ENCODE measurements around the gene TRIM31. TPM values are rescaled to one million over a fixed set of nuclear protein-coding genes. Genes with fewer than 3 reads are reported as not detected.

The TRIM31 gene
- total RNA-seq, 2 donors from 2014 or later = 0.32 TPM; not detected in 1

GRCh38 chr6:30112402-30112994 lies 392 bp downstream of the TRIM31 start:
- H3K27ac ChIP-seq = no peak overlapping the region
- no peaks in the 10 kb centered on the region for H3K36me3 ChIP-seq
- intact Hi-C loops (cut with DNase I) = no loop called here
- H3K9me3 ChIP-seq = no peaks in the 10 kb centered on the region
- 75% methylated on average over 10 of the region's 10 CpGs for WGBS
- no peak for TF ChIP-seq CTCF (IDR thresholded peaks at IDR 0.05)
- no peak for TF ChIP-seq POLR2AphosphoS5 (IDR thresholded peaks at IDR 0.05)
- H3K27me3 ChIP-seq (replicated peaks; ENCODE audit: insufficient read depth) = peaks cover 3% of the 10 kb centered on the region
- H3K4me3 ChIP-seq = no peak overlapping the region
- H3K4me1 ChIP-seq (replicated peaks) = no peaks in the 10 kb centered on the region
- DNase-seq (ENCODE audit: low spot score) = no peak

GRCh38 chr6:30111266-30111856 lies 1.5 kb downstream of the TRIM31 start:
- TF ChIP-seq POLR2A (IDR thresholded peaks at IDR 0.05) (no peak), CTCF (IDR thresholded peaks at IDR 0.05) (no peak), POLR2AphosphoS5 (IDR thresholded peaks at IDR 0.05) (no peak)
- WGBS = 48% methylated on average over 27 of the region's 27 CpGs
- no peaks in the 10 kb centered on the region for H3K4me1 ChIP-seq (replicated peaks)
- H3K4me3 ChIP-seq = no peak overlapping the region
- intact Hi-C loops (cut with DNase I) = no loop called here
- DNase-seq (ENCODE audit: low spot score) = no peak
- H3K27ac ChIP-seq = no peak overlapping the region
- no peaks in the 10 kb centered on the region for H3K36me3 ChIP-seq
- peaks cover 3% of the 10 kb centered on the region for H3K27me3 ChIP-seq (replicated peaks; ENCODE audit: insufficient read depth)
- no peaks in the 10 kb centered on the region for H3K9me3 ChIP-seq

- H3K4me3 ChIP-seq = no peak overlapping the region
- H3K36me3 ChIP-seq = no peaks in the 10 kb centered on the region
- TF ChIP-seq CTCF (IDR thresholded peaks at IDR 0.05) (no peak), POLR2AphosphoS5 (IDR thresholded peaks at IDR 0.05) (no peak), POLR2A (IDR thresholded peaks at IDR 0.05) (no peak)
- WGBS = 94% methylated on average over 2 of the region's 2 CpGs
- H3K27me3 ChIP-seq (replicated peaks; ENCODE audit: insufficient read depth) = no peaks in the 10 kb centered on the region
- H3K9me3 ChIP-seq = no peaks in the 10 kb centered on the region
- peaks cover 16% of the 10 kb centered on the region for H3K4me1 ChIP-seq (replicated peaks)
- no peak for DNase-seq (ENCODE audit: low spot score)
- H3K27ac ChIP-seq = no peak overlapping the region
- intact Hi-C loops (cut with DNase I) = no loop called here
Measured at GRCh38 chr6:30104661-30105060, 8.2 kb downstream of the TRIM31 start.

GRCh38 chr6:30103872-30104179 lies 9.1 kb downstream of the TRIM31 start:
- Histone ChIP-seq H3K27me3 (replicated peaks; ENCODE audit: insufficient read depth) (no peaks in the 10 kb centered on the region), H3K36me3 (no peaks in the 10 kb centered on the region), H3K9me3 (no peaks in the 10 kb centered on the region), H3K4me3 (peak overlapping the region in 1 of 2 donors; percentile 27), H3K27ac (no peak overlapping the region), H3K4me1 (replicated peaks) (peaks cover 16% of the 10 kb centered on the region)
- DNase-seq (ENCODE audit: low spot score) = no peak
- 51% methylated on average over 3 of the region's 3 CpGs for WGBS
- no peak for TF ChIP-seq CTCF (IDR thresholded peaks at IDR 0.05)
- no peak for TF ChIP-seq POLR2AphosphoS5 (IDR thresholded peaks at IDR 0.05)
- intact Hi-C loops (cut with DNase I) = loop anchor here (2.0 kb wide), 1 partner anchor 27 kb away; no protein-coding TSS in a partner anchor

All from prostate gland (tissue), 2 donors.